RWPE1 (cell line): ENCODE measurements around the gene C15orf62.

Source experiments
- CTCF ChIA-PET: fragments of 350-600 bp; sonication (Branson Sonifier 250); formaldehyde crosslinking; extraction: SDS; loops from one replicate; lab custom pipeline; 2021; lab: Yijun Ruan, JAX
- POLR2A ChIA-PET: fragments of 400-600 bp; formaldehyde crosslinking; extraction: SDS; loops from one replicate; lab custom pipeline; 2020; ENCODE audit warnings: antibody characterized with exemption; ENCODE audit not compliant: low non-redundant PET; lab: Yijun Ruan, JAX
- DNase-seq: peaks from one replicate; pipeline ENCODE4 v3.0.0; 2012; ENCODE audit warnings: low spot score
- H3K27ac ChIP-seq: fragments of 450-650 bp; 2 replicates; pipeline ENCODE4 v1.5.1; 2017
- CTCF ChIP-seq: fragments of 450-650 bp; conservative IDR thresholded peaks from 2 replicates; pipeline ENCODE4 v1.5.1; 2017; ENCODE audit warnings: low read depth, mild to moderate bottlenecking

Gene C15orf62

GRCh38 chr15:40736575-40736974 is 33.2 kb upstream of the C15orf62 start:
- no peak for DNase-seq
- ChIA-PET POLR2A (no interaction called here), CTCF (no interaction called here)
- no peak for TF ChIP-seq CTCF
- H3K27ac ChIP-seq = 0 out of 2 replicates have a peak overlapping the region, but pooled peaks have one; percentile 20

DNA sequence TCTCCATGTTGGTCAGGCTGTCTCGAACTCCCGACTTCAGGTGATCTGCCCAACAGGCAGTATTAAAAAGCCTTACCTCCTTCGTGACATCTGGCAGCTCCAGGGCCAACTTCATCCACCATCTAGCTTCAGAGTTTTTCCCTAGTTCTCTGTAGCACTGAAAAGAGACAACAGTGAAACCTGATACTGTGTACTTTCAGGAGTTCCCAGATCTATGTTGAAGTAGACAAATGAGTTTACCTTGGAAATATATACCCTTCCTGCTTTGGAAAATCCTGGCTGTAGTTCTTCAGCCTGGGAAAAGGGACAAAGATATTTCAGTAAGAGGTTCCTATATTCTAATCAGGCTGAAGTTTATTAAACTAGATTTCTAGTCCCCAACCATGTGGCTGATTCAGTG is 32.7 kb upstream of the C15orf62 start:
- DNase-seq = no peak
- CTCF ChIA-PET = no interaction called here
- TF ChIP-seq CTCF = no peak
- POLR2A ChIA-PET = no interaction called here
- H3K27ac ChIP-seq = 0 out of 2 replicates have a peak overlapping the region, but pooled peaks have one; percentile 20

DNA sequence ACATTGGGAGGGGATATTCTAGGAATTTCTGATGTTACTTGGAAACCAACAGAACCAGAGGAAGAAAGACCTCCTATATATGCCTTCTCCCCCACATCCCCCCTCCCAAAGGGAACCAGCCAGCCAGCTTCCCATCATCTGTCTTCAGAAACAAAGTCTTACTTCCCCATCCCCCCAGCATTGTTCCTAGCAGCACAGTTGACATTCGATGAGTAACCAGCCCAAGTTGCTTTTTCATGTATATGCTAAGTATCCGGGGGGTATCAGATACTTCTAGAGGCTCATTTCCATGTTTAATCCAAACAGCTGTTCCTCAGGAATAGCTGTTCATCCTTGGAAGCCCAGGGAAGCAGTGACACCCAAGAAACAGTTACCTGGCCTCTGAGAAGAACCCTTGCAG is 30.7 kb upstream of the C15orf62 start:
- no peak overlapping the region for H3K27ac ChIP-seq
- ChIA-PET POLR2A (interaction anchor here (0.7 kb wide), 1 partner anchor 26 kb away, joined by 3 read pairs; no protein-coding TSS in a partner anchor), CTCF (interaction anchor here (0.7 to 0.8 kb wide), 3 partner anchors 8 to 477 kb away, joined by 3 read pairs; no protein-coding TSS in a partner anchor)
- no peak for TF ChIP-seq CTCF
- DNase-seq = no peak

- DNase-seq = no peak
- TF ChIP-seq CTCF = no peak
- ChIA-PET CTCF (interaction anchor here (0.7 to 0.8 kb wide), 4 partner anchors 9 to 476 kb away, joined by 3 read pairs; no protein-coding TSS in a partner anchor), POLR2A (no interaction called here)
- peak overlapping the region; percentile 44 for H3K27ac ChIP-seq
These were observed 29.9 kb upstream of the C15orf62 start for GRCh38 chr15:40739854-40740253.

DNA sequence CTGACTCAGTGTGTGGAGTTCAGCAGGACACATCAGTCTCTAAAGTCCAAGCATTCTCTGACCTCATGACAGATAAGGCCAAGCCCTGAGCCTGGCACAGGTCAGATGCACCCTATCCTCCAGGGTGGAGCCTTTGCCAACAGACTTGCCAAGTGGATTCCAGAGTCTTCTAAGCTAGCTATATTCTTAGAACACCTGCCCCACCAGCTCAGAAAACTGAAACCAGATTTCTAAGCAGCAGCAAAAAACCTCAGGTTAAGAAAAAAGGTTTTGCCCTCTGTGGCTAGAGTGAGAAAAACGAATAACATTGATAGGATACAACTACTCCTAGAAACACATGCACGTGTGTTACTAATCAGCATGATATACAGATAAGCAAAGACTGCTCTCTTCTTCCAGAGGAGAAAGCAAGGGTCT is 26.3 kb upstream of the C15orf62 start:
- CTCF ChIA-PET = interaction anchor here (1.1 kb wide), 2 partner anchors 20 to 39 kb away, joined by 4 to 5 read pairs; partner anchors contain the start of gene GCHFR
- peak overlapping the region; percentile 86 for H3K27ac ChIP-seq
- POLR2A ChIA-PET = no interaction called here
- no peak for TF ChIP-seq CTCF
- no peak for DNase-seq

GRCh38 chr15:40743921-40744814 is 25.6 kb upstream of the C15orf62 start:
- ChIA-PET CTCF (interaction anchor here (0.6 to 1.1 kb wide), 10 partner anchors 18 to 197 kb away, joined by 3 to 8 read pairs (median 4); partner anchors contain the start of gene GCHFR), POLR2A (no interaction called here)
- peak; percentile 83 for DNase-seq
- no peak for TF ChIP-seq CTCF
- H3K27ac ChIP-seq = peak overlapping the region; percentile 86
